HCT116 (cell line): ENCODE results near the gene ZNF674. TPM values are rescaled to one million over a fixed set of nuclear protein-coding genes. Genes with fewer than 3 reads are reported as not detected.

Source experiments
- ATAC-seq: fragments of 200-7000 bp; cut with Tn5 transposase; 2 replicates; pipeline ENCODE4 v1.9.1; 2020; ENCODE audit warnings: mild to moderate bottlenecking, moderate library complexity
- BruUV-seq: library from RNA; stranded (reverse); fragments of 400-500 nt; replicated peaks from 2 replicates; lab custom pipeline; 2021; lab: Mats Ljungman, UMichigan
- CTCF ChIA-PET: fragments of 300-600 bp; sonication (Branson Sonifier 250); formaldehyde crosslinking; loops from one replicate; lab custom pipeline; 2021; ENCODE audit warnings: antibody characterized with exemption; lab: Charles Lee
- POLR2A ChIA-PET: fragments of 300-600, 350-600 bp; sonication (Branson Sonifier 250); formaldehyde crosslinking; loops from one replicate; lab custom pipeline; 2021; ENCODE audit warnings: antibody characterized with exemption; lab: Charles Lee
- RAD21 ChIA-PET, 2 experiments: fragments of 300-600 bp; sonication (Branson Sonifier 250); formaldehyde crosslinking; loops; one replicate each; lab custom pipeline; 2023; ENCODE audit warnings: low total read pairs in 2 of 2; ENCODE audit not compliant: uncharacterized antibody in 2 of 2, unreplicated experiment in 2 of 2, low non-redundant PET in 1 of 2; lab: Charles Lee
- DNase-seq: peaks from one replicate; pipeline ENCODE4 v3.0.0-alpha.2; 2010; ENCODE audit warnings: low read depth, low spot score
- H2AFZ ChIP-seq: fragments of 200-600 bp; shearing (Covaris generic), sonication (generic); 2 replicates; pipeline ENCODE4 v1.6.1; 2017; ENCODE audit warnings: low read depth, mixed run types, mixed read lengths, antibody characterized with exemption, low read length; ENCODE audit not compliant: poor library complexity, severe bottlenecking
- H3K27ac ChIP-seq: 2 replicates; pipeline ENCODE4 v1.5.1; 2012; ENCODE audit warnings: low read depth, low read length
- H3K27me3 ChIP-seq: fragments of 200-600 bp; sonication (generic); 2 replicates; pipeline ENCODE4 v1.6.1; 2016; ENCODE audit warnings: mixed run types, low read length, mixed read lengths; ENCODE audit not compliant: insufficient read depth
- H3K36me3 ChIP-seq, 2 experiments: fragments of 200-500 bp in 1 of 2; fragments of 200-600 bp in 1 of 2; sonication (Bioruptor generic) in 1 of 2; sonication (generic) in 1 of 2; 2 replicates each; pipeline versions ENCODE4 v1.5.1 to v1.6.1; 2014 to 2016; ENCODE audit warnings: low read length in 2 of 2, inconsistent platforms in 1 of 2, mixed read lengths in 1 of 2, mixed run types in 1 of 2; ENCODE audit not compliant: insufficient read depth in 2 of 2, control insufficient read depth in 1 of 2
- H3K4me1 ChIP-seq, 2 experiments: fragments of 200-600 bp in 1 of 2; sonication (generic) in 1 of 2; 2 replicates each; pipeline versions ENCODE4 v1.5.1 to v1.6.1; 2012 to 2017; ENCODE audit warnings: low read length in 2 of 2, inconsistent platforms in 1 of 2, mild to moderate bottlenecking in 1 of 2, mixed read lengths in 1 of 2, mixed run types in 1 of 2, moderate library complexity in 1 of 2; ENCODE audit not compliant: insufficient read depth in 2 of 2, control insufficient read depth in 1 of 2
- H3K4me2 ChIP-seq: fragments of 200-600 bp; sonication (generic); 2 replicates; pipeline ENCODE4 v1.6.1; 2017; ENCODE audit warnings: mixed run types, low read length, mixed read lengths
- H3K4me3 ChIP-seq, 2 experiments: fragments of 200-600 bp in 1 of 2; sonication (generic) in 1 of 2; replicated peaks in 1 of 2; 2 replicates each; pipeline ENCODE4 v1.5.1; 2011 to 2016; ENCODE audit warnings: low read length in 2 of 2, control low read depth in 1 of 2, low read depth in 1 of 2, mild to moderate bottlenecking in 1 of 2, mixed read lengths in 1 of 2, mixed run types in 1 of 2
- H3K79me2 ChIP-seq: fragments of 200-600 bp; sonication (generic); 2 replicates; pipeline ENCODE4 v1.6.1; 2017; ENCODE audit warnings: mild to moderate bottlenecking, mixed run types, low read length, moderate library complexity, mixed read lengths; ENCODE audit not compliant: insufficient read depth
- H3K9ac ChIP-seq: fragments of 200-600 bp; sonication (generic); 2 replicates; pipeline ENCODE4 v1.6.1; 2016; ENCODE audit warnings: low read length, mixed read lengths
- H3K9me2 ChIP-seq: fragments of 200-600 bp; sonication (generic), shearing (Covaris generic); 2 replicates; pipeline ENCODE4 v1.6.1; 2017; ENCODE audit warnings: mixed run types, mild to moderate bottlenecking, moderate library complexity; ENCODE audit not compliant: insufficient read depth
- H3K9me3 ChIP-seq, 2 experiments: fragments of 200-500 bp in 1 of 2; fragments of 200-600 bp in 1 of 2; sonication (Bioruptor generic) in 1 of 2; sonication (generic) in 1 of 2; 2 replicates each; pipeline ENCODE4 v1.6.1; 2014 to 2017; ENCODE audit warnings: low read length in 2 of 2, mixed read lengths in 2 of 2, inconsistent platforms in 1 of 2, low read depth in 1 of 2, mild to moderate bottlenecking in 1 of 2, mixed run types in 1 of 2, moderate library complexity in 1 of 2; ENCODE audit not compliant: control insufficient read depth in 1 of 2, insufficient read depth in 1 of 2
- H4K20me1 ChIP-seq: fragments of 200-600 bp; sonication (generic), shearing (Covaris generic); 2 replicates; pipeline ENCODE4 v1.6.1; 2017; ENCODE audit warnings: mixed run types, mild to moderate bottlenecking, moderate library complexity; ENCODE audit not compliant: insufficient read depth
- CBX3 ChIP-seq: IDR thresholded peaks from 2 replicates; pipeline ENCODE4 v1.6.1; 2012; ENCODE audit warnings: low read depth
- EGR1 ChIP-seq: IDR thresholded peaks from 2 replicates; pipeline ENCODE4 v1.6.1; 2012; ENCODE audit warnings: low read depth
- POLR2A ChIP-seq: IDR thresholded peaks from 2 replicates; pipeline ENCODE4 v1.7.0; 2011; ENCODE audit warnings: borderline replicate concordance; ENCODE audit not compliant: insufficient read depth, insufficient read length; ENCODE audit errors: extremely low read depth
- RAD21 ChIP-seq: IDR thresholded peaks from 2 replicates; pipeline ENCODE4 v1.6.1; 2012; ENCODE audit warnings: low read depth, mild to moderate bottlenecking
- SIN3A ChIP-seq: IDR thresholded peaks from 2 replicates; pipeline ENCODE4 v1.6.1; 2012; ENCODE audit warnings: low read depth
- SP1 ChIP-seq: IDR thresholded peaks from 2 replicates; pipeline ENCODE4 v1.6.1; 2012; ENCODE audit warnings: low read depth
- TCF7L2 ChIP-seq: IDR thresholded peaks from 2 replicates; pipeline ENCODE4 v1.7.0; 2011; ENCODE audit warnings: borderline replicate concordance, inconsistent platforms; ENCODE audit not compliant: insufficient read depth, insufficient read length; ENCODE audit errors: extremely low read depth
- intact Hi-C: fragments of 100-400 bp; cut with micrococcal nuclease; formaldehyde crosslinking; loops from 2 replicates; pipeline ENCODE4 v1.10.0; 2022
- total RNA-seq: library from RNA; stranded (reverse); gene quantifications from one replicate; pipeline ENCODE4 v1.2.1, GENCODE V29; 2021; ENCODE audit not compliant: unreplicated experiment
- TF ChIP-seq, protein P1 (sequence below): IDR thresholded peaks from 2 replicates; pipeline ENCODE4 v1.6.1; 2011; ENCODE audit warnings: mild to moderate bottlenecking, low read length, moderate library complexity; ENCODE audit not compliant: insufficient replicate concordance; ENCODE audit errors: extremely low read depth
- TF ChIP-seq, protein P2 (sequence below): IDR thresholded peaks from 2 replicates; pipeline ENCODE4 v1.6.1; 2012
- TF ChIP-seq, protein P3 (sequence below), 3 experiments: fragments of 200-600 bp in 1 of 3; sonication (generic) in 1 of 3; IDR thresholded peaks in 2 of 3; conservative IDR thresholded peaks in 1 of 3; 2 replicates each; pipeline ENCODE4 v1.5.1; 2012 to 2017; ENCODE audit warnings: low read depth in 2 of 3, low read length in 2 of 3, antibody characterized with exemption in 1 of 3, borderline replicate concordance in 1 of 3, control low read depth in 1 of 3, mild to moderate bottlenecking in 1 of 3, mixed read lengths in 1 of 3, mixed run types in 1 of 3, moderate library complexity in 1 of 3; ENCODE audit not compliant: insufficient read depth in 1 of 3

ZNF674 gene
- total RNA-seq, 1 experiment from 2014 or later, result 5.2 TPM

DNA sequence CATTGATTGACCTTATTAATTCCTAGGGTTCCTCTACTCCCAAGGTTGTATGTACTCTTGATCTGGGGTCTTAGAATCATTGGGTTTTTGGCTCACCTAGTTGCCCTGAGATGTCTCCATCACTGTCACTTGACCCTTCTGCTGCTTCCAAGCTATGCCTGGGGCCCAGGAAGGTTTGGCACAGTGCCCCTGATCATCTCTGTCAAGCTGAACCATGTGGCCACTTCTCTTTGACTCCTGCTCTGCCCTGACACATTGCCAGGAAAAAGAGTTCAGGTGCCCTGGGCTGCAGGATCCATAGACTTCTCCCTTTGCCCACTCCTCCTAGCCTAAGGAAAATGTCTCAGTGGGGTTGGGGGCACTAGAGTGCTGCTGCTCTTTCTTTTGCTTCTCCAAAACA is 24.4 kb upstream of the ZNF674 start:
- Histone ChIP-seq H2AFZ (no peak overlapping the region), H3K27ac (no peak overlapping the region), H3K36me3 (no peaks in the 10 kb centered on the region), H3K27me3 (no peaks in the 10 kb centered on the region), H3K4me3 (no peak overlapping the region), H3K79me2 (no peaks in the 10 kb centered on the region), H3K9me2 (no peaks in the 10 kb centered on the region), H3K4me2 (no peak overlapping the region), H4K20me1 (no peaks in the 10 kb centered on the region), H3K4me1 (peaks cover 5 to 20% of the 10 kb centered on the region in 2 experiments; a peak in 3 of 4 replicates), H3K9ac (no peak overlapping the region), H3K9me3 (no peaks in the 10 kb centered on the region)
- TF ChIP-seq SP1 (no peak), EGR1 (no peak), RAD21 (no peak)
- TF ChIP-seq, protein P1, sequence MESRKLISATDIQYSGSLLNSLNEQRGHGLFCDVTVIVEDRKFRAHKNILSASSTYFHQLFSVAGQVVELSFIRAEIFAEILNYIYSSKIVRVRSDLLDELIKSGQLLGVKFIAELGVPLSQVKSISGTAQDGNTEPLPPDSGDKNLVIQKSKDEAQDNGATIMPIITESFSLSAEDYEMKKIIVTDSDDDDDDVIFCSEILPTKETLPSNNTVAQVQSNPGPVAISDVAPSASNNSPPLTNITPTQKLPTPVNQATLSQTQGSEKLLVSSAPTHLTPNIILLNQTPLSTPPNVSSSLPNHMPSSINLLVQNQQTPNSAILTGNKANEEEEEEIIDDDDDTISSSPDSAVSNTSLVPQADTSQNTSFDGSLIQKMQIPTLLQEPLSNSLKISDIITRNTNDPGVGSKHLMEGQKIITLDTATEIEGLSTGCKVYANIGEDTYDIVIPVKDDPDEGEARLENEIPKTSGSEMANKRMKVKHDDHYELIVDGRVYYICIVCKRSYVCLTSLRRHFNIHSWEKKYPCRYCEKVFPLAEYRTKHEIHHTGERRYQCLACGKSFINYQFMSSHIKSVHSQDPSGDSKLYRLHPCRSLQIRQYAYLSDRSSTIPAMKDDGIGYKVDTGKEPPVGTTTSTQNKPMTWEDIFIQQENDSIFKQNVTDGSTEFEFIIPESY, result no peak
- DNase-seq, result no peak
- ChIA-PET CTCF (no interaction called here), POLR2A (no interaction called here), RAD21 (no interaction called here)
- intact Hi-C loops, result no loop called here
- BruUV-seq, result no TSS peak
- no peak for ATAC-seq

DNA sequence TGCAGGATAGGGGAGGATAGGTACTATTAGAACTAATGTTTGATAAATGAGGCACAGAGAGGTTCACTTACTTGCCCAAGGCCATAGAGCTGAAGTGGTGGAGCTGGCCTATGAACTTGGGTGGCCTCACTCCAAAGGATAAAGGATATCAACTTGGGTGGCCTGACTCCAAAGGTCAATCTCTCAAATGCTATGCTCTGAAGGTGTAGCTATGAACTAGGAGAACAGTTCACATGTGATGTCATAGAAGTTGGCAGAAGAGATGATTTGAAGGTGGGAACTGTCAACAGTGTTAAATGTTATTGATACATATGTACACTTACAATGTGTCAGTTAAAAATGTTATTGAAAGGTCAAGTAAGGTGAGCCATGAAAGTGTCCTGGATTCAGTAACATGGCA is 22.2 kb upstream of the ZNF674 start:
- RAD21 ChIA-PET, result no interaction called here
- Histone ChIP-seq H3K36me3 (no peaks in the 10 kb centered on the region), H4K20me1 (no peaks in the 10 kb centered on the region), H2AFZ (no peak overlapping the region), H3K4me3 (no peak overlapping the region), H3K9me2 (no peaks in the 10 kb centered on the region), H3K4me2 (no peak overlapping the region), H3K9me3 (no peaks in the 10 kb centered on the region), H3K79me2 (no peaks in the 10 kb centered on the region), H3K27me3 (no peaks in the 10 kb centered on the region), H3K9ac (no peak overlapping the region), H3K27ac (no peak overlapping the region), H3K4me1 (peaks cover 0 to 7% of the 10 kb centered on the region in 2 experiments; a peak in 2 of 4 replicates)
- DNase-seq (no peak), ATAC-seq (no peak)
- BruUV-seq, result no TSS peak
- POLR2A ChIA-PET, result no interaction called here
- CTCF ChIA-PET, result no interaction called here
- TF ChIP-seq, protein P1, result no peak
- TF ChIP-seq, protein P2, sequence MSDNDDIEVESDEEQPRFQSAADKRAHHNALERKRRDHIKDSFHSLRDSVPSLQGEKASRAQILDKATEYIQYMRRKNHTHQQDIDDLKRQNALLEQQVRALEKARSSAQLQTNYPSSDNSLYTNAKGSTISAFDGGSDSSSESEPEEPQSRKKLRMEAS, result no peak
- TF ChIP-seq RAD21, result no peak
- TF ChIP-seq, protein P3, sequence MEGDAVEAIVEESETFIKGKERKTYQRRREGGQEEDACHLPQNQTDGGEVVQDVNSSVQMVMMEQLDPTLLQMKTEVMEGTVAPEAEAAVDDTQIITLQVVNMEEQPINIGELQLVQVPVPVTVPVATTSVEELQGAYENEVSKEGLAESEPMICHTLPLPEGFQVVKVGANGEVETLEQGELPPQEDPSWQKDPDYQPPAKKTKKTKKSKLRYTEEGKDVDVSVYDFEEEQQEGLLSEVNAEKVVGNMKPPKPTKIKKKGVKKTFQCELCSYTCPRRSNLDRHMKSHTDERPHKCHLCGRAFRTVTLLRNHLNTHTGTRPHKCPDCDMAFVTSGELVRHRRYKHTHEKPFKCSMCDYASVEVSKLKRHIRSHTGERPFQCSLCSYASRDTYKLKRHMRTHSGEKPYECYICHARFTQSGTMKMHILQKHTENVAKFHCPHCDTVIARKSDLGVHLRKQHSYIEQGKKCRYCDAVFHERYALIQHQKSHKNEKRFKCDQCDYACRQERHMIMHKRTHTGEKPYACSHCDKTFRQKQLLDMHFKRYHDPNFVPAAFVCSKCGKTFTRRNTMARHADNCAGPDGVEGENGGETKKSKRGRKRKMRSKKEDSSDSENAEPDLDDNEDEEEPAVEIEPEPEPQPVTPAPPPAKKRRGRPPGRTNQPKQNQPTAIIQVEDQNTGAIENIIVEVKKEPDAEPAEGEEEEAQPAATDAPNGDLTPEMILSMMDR (IDR thresholded peaks at IDR 0.05 in 2 of 3, conservative IDR thresholded peaks at IDR 0.05 in 1 of 3; ENCODE audit: borderline replicate concordance in 1 of 3, insufficient read depth in 1 of 3, low read depth in 2 of 3, low read length in 2 of 3), result no peak
- no peak for TF ChIP-seq CBX3
- no peak for TF ChIP-seq TCF7L2
- no peak for TF ChIP-seq POLR2A
- no peak for TF ChIP-seq SIN3A
- intact Hi-C loops, result no loop called here
